Measurements from ENCODE around the gene CD8B2.
"Not testable (repeated sequence)": the region's sequence is repeated elsewhere in the genome, so short reads cannot be mapped to it uniquely, and the experiment has no call there.

Gene CD8B2

GRCh38 chr2:106513391-106513790 is 26.2 kb downstream of the CD8B2 start:
- not testable (repeated sequence) for DNase-seq

DNA sequence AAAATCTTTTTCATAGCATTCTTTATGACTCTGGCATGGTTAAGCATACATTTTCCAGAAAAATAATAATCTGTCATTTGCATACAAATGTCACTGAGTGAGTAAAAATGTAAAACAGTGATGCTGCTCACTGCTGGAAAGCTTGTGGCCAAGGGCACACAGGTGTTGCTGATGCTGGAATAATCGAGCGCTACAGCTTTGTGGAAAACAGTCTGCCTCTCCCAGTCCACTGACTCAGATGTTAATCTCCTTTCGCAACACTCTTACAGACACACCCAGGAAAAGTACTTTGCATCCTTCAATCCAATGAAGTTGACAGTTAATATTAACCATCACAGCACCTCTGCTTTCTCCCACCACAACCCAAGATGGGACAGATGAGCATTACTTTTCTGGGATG is 27.7 kb downstream of the CD8B2 start:
- not testable (repeated sequence) for DNase-seq

DNA sequence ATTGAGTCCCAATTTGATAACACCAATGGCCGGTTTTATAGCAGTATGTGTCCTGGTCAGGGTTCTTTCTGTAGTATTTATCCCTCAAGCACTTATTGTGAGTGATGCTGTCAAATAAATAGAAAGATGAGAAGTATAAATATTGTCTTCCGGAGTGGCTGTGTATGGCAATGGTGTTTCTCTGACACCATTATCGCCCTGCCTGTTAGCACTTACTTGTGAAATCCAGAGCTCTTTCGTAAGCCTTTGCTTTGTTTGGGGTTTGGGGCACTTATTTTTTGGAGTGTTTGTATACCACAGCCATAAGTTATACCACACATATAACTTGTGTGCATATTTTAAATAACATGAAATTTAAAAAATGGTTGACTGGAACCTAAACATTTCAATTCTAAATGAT is 29.3 kb downstream of the CD8B2 start:
- no peak for DNase-seq

DNA sequence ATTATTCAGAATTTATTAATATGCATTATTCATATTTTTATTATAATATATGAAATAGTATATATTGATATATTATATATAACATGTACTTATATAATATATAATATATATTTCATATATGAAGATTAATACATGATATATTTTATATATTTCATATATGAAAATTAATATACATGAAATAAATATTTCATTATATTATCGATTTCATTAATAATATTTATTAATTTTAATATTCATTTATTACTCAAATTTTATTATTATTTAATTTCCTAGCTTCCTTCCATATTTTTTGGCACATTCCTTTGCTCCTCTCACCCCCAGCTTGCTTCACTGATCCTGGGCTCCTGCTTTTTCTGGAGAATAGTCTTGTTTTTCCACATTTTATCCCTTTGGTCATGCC is 29.7 kb downstream of the CD8B2 start:
- DNase-seq: no peak

GRCh38 chr2:106517329-106517728 is 30.2 kb downstream of the CD8B2 start:
- no peak for DNase-seq

- DNase-seq: no peak
These were observed 32.6 kb downstream of the CD8B2 start for GRCh38 chr2:106519767-106520166.

DNA sequence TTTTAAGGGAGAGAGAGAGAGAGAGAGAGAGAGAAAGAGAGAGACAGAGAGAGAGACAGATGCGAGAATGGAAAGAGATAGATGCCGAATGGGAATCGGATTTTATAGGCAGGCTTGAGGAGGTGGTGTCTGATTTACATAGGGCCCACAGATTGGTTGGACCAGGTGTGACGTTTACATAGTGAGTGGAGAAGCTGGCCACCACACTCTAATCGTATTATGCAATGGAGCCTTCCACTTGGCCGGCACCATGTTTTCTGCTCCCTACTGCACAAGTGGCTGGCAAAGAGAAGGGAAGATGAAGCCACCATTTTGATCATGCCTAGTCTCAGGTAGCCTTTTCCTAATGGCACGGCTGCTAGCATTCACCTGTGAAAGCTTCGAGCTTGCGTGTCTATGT is 33.9 kb downstream of the CD8B2 start:
- DNase-seq: peak; percentile 28

DNA sequence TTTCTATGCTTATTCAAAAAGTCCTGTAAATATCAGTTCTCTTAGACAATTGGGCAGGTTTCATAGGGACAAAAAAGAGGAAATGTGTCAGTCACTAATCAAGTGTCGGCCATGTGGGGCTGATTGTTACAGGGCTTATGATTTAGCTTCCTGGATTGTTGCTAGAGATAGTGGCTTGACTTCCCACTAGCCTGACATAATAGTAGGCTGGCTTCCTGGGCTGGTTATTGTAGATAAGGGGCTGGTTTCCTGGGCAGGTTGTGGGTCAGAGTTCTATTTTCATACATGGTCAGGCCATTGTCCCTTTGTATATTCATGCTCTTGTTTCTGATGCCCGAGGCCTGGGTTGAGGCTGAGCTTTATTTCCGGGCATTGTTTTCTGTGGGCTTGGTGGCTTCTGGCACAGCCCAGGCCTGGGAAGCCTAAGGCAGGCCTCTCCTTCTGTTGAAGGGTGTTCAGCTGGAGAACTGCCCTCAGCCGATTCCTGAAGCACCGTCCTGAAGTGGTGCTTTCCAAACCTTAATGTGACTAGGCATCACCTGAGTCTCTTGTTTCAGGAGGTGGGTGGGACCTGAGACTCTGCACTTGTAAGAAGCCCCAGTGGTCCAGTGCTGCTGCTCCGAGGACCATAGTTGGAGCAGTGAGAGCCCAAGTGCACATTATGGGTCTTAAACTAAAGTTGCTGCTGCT is 37.0 kb downstream of the CD8B2 start:
- DNase-seq: no peak

GRCh38 chr2:106530866-106531265 is 43.7 kb downstream of the CD8B2 start:
- DNase-seq: no peak

- no peak for DNase-seq
These were observed 44.6 kb downstream of the CD8B2 start for GRCh38 chr2:106531676-106532214.

DNA sequence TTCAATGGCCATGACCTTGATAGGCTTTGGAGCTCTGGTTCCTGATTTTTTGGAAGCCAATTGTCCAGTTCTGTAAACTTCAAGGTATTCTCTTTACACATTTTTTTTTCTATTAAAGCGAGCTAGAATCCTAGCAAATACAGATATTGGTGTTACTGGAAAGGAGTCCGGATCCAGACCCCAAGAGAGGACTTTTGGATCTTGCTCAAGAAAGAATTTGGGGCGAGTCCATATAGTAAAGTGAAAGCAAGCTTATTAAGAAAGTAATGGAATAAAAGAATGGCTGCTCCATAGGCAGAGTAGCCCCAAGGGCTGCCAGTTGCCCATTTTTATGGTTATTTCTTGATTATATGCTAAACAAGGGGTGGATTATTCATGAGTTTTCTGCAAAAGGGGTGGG is 45.1 kb downstream of the CD8B2 start:
- no peak for DNase-seq

- no peak for DNase-seq
These were observed 47.3 kb downstream of the CD8B2 start for GRCh38 chr2:106534471-106534870.

- DNase-seq: no peak
These were observed 49.3 kb downstream of the CD8B2 start for GRCh38 chr2:106536490-106536889.

- DNase-seq: no peak
These were observed 49.9 kb downstream of the CD8B2 start for GRCh38 chr2:106537047-106537446.

DNA sequence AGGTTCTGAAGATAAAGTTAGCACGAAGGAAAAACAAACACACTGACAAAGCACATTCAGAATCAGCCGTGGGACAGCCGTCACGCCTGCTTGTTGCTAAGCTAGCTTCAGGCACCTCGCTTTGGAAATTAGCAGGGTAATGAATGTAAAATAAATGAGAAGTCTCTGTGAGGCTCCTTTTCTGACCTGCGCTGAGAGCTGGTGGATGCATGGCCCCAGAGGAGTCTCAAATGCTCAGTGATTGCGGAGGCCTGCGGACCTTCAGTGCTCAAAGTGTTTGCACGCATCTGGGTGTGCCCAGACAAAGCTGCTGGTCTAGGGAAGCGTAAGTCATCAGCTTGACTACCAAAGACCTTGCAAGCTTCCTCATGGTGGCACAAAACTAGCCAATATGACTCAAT is 50.6 kb downstream of the CD8B2 start:
- DNase-seq: no peak

GRCh38 chr2:106540886-106541285 is 53.7 kb downstream of the CD8B2 start:
- no peak for DNase-seq

DNA sequence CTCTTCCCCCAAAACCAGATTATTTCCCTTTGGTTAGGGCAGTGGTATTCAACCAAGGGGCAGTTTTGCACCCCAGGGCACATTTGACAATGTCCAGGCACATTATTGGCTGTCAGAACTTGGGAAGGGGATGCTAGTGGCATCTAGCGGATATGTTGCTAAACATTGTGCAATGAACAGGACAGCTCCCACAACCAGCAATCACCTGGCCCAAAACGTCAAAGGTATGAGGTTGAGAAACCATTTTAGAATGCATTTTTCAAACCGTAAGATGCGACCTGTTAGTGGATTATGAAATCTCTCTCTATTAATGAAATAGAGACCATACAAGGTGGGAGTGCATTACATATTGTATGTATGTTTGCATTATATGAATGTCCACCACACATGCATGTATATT is 54.2 kb downstream of the CD8B2 start:
- no peak for DNase-seq

DNA sequence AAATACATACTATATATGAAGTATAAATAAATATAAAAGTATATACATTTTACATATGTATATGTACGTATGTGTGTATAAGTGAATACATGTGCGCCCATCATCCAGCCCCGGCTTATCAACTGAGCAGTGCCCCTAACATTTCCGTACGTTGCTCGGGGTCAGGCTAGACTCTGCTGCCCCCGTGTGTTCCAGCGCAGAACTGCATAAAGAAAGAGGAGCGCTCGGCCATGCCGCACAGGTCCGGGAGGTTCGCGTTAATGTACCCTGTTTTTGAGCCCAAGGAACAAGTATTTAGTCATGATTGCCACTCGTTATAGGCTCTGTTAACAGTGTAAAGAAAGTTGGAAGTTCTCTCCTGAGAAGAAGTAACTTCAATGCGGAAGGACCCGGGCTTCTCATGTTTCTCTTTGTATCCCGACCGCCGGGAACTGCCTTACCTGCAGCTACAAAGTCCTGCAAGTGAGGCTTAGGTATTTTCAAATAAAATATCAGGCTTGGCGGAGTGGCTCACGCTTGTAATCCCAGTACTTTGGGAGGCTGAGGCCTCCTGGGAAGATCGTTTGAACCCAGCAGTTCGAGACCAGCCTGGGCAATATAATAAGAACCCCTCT is 55.7 kb downstream of the CD8B2 start:
- peak; percentile 16 for DNase-seq

GRCh38 chr2:106545007-106545406 is 57.8 kb downstream of the CD8B2 start:
- no peak for DNase-seq

DNA sequence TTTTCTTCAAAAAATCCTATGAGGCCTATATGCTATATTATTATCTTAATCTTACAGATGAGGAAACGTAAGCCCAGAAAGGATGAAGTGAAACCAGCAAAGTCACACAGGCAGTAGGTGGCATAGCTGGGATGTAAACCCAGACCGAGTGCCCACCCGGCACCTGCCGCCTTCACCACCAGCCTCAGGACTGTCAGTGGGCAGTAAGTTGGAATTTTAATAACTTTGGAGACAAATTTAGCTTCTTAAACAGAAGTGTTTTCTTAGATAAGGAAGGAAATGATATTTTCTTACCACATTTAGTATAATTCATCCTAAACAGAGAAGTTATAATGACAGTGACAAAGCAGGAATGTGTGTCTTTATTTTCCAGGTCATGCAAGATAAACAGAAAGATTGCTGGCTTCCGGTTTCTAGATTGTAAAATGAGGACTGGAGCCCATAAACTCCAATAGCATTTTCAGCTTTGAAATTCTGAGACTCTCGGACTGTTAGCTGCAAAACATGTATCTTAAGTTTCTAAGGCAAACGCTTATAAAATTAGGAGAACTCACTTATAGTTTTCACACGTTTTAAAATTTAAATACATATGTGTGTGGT is 59.3 kb downstream of the CD8B2 start:
- DNase-seq: no peak

GRCh38 chr2:106547164-106547903 is 60.2 kb downstream of the CD8B2 start:
- no peak for DNase-seq

GRCh38 chr2:106551417-106552130 is 64.4 kb downstream of the CD8B2 start:
- DNase-seq: no peak

- no peak for DNase-seq
These were observed 65.8 kb downstream of the CD8B2 start for GRCh38 chr2:106552921-106553320.
